Vagina (tissue), 2 donors: ENCODE data around the gene CYP46A1.

Source experiments
- POLR2AphosphoS5 ChIP-seq, 2 donors: sonication (generic); formaldehyde crosslinking; IDR thresholded peaks; one replicate each; pipeline ENCODE4 v1.9.0; 2017; ENCODE audit warnings: antibody characterized with exemption in 2 of 2, mild to moderate bottlenecking in 2 of 2, low read depth in 1 of 2; ENCODE audit not compliant: insufficient read depth in 1 of 2
- TF ChIP-seq, protein P1 (sequence below), 3 experiments: fragments of 450-650 bp in 2 of 3; fragments of 200-600 bp in 1 of 3; sonication (generic) in 1 of 3; IDR thresholded peaks; one replicate each; pipeline ENCODE4 v1.5.1; 2017 to 2019; ENCODE audit warnings: antibody characterized with exemption in 3 of 3, mild to moderate bottlenecking in 2 of 3, moderate library complexity in 2 of 3

DNA sequence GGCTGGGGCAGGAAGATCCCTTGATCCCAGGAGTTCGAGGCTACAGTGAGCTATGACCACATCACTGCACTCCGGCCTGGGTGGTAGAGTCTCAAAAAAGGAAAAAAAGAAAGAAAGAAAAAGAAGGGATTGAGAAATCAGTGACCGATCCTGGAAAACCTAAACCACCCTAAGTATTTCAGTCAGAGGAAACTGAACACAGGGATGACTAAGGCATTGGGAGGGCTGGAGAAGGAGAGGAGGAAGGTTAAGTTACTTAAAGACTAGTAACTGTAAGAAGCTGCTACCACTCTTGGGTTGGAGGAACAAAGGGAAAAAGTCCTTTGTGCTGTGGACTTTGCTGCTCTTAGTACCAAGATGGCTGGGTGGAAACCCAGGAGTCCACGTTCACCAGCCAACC lies 28.6 kb upstream of the CYP46A1 start:
- TF ChIP-seq, protein P1, sequence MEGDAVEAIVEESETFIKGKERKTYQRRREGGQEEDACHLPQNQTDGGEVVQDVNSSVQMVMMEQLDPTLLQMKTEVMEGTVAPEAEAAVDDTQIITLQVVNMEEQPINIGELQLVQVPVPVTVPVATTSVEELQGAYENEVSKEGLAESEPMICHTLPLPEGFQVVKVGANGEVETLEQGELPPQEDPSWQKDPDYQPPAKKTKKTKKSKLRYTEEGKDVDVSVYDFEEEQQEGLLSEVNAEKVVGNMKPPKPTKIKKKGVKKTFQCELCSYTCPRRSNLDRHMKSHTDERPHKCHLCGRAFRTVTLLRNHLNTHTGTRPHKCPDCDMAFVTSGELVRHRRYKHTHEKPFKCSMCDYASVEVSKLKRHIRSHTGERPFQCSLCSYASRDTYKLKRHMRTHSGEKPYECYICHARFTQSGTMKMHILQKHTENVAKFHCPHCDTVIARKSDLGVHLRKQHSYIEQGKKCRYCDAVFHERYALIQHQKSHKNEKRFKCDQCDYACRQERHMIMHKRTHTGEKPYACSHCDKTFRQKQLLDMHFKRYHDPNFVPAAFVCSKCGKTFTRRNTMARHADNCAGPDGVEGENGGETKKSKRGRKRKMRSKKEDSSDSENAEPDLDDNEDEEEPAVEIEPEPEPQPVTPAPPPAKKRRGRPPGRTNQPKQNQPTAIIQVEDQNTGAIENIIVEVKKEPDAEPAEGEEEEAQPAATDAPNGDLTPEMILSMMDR (IDR thresholded peaks at IDR 0.05): no peak
- no peak for TF ChIP-seq POLR2AphosphoS5 (IDR thresholded peaks at IDR 0.05; ENCODE audit: insufficient read depth in 1 of 2, low read depth in 1 of 2)
